Measurements from ENCODE around the gene NSUN5.

GRCh38 chr7:73341877-73342276 lies 33.3 kb upstream of the NSUN5 start:
- TF ChIP-seq POLR2A (IDR thresholded peaks at IDR 0.05; ENCODE audit: low read depth, low read length) (no peak), POLR2AphosphoS5 (IDR thresholded peaks at IDR 0.05; ENCODE audit: low read depth, low read length) (no peak)

Data from GM12891 (cell line).